CD14-positive monocyte (primary cell): ENCODE data around the gene CFHR2. TPM values are rescaled to one million over a fixed set of nuclear protein-coding genes. Genes with fewer than 3 reads are reported as not detected.
"Not testable (repeated sequence)": the region's sequence is repeated elsewhere in the genome, so short reads cannot be mapped to it uniquely, and the experiment has no call there.

Source experiments
- DNase-seq, 3 donors: peaks; one replicate each; pipeline ENCODE4 v3.0.0-alpha.2; 2011 to 2022
- H2AFZ ChIP-seq: 2 replicates; pipeline ENCODE4 v1.6.0; 2012; ENCODE audit warnings: mild to moderate bottlenecking, low read depth, low read length, inconsistent platforms; ENCODE audit not compliant: insufficient read depth, poor library complexity, severe bottlenecking
- H3K27ac ChIP-seq, 2 donors: 1 replicate in 1 of 2; 2 replicates in 1 of 2; pipeline ENCODE4 v1.5.1; 2012 to 2013; ENCODE audit warnings: low read length in 2 of 2, control low read depth in 1 of 2, inconsistent platforms in 1 of 2, low read depth in 1 of 2, mild to moderate bottlenecking in 1 of 2
- H3K27me3 ChIP-seq, 2 donors: one replicate each; pipeline versions ENCODE4 v1.6.0 to v1.6.1; 2011 to 2013; ENCODE audit warnings: low read length in 2 of 2; ENCODE audit not compliant: control insufficient read depth in 2 of 2, insufficient read depth in 2 of 2
- H3K36me3 ChIP-seq, 2 donors: replicated peaks in 1 of 2; 1 replicate in 1 of 2; 2 replicates in 1 of 2; pipeline versions ENCODE4 v1.5.1 to v1.6.1; 2012 to 2013; ENCODE audit warnings: low read length in 2 of 2, control low read depth in 1 of 2, inconsistent platforms in 1 of 2, mild to moderate bottlenecking in 1 of 2; ENCODE audit not compliant: insufficient read depth in 2 of 2, control insufficient read depth in 1 of 2
- H3K4me1 ChIP-seq, 2 donors: 1 replicate in 1 of 2; 2 replicates in 1 of 2; pipeline versions ENCODE4 v1.5.1 to v1.6.1; 2012 to 2013; ENCODE audit warnings: low read length in 2 of 2, control low read depth in 1 of 2, inconsistent platforms in 1 of 2, mild to moderate bottlenecking in 1 of 2, moderate library complexity in 1 of 2; ENCODE audit not compliant: insufficient read depth in 2 of 2, control insufficient read depth in 1 of 2
- H3K4me2 ChIP-seq: replicated peaks from 2 replicates; pipeline ENCODE3; 2012; ENCODE audit warnings: low read length, moderate library complexity, mild to moderate bottlenecking; ENCODE audit not compliant: poor library complexity, severe bottlenecking; ENCODE audit errors: extremely low read depth
- H3K4me3 ChIP-seq, 3 experiments: fragments of 200-600 bp in 1 of 3; sonication (generic) in 1 of 3; replicated peaks in 1 of 3; 1 replicate in 2 of 3; 2 replicates in 1 of 3; pipeline ENCODE4 v1.5.1; 2011 to 2013; ENCODE audit warnings: low read length in 3 of 3, mild to moderate bottlenecking in 3 of 3, control low read depth in 2 of 3, low read depth in 2 of 3, inconsistent platforms in 1 of 3, moderate library complexity in 1 of 3
- H3K79me2 ChIP-seq: 2 replicates; pipeline ENCODE4 v1.6.0; 2012; ENCODE audit warnings: mild to moderate bottlenecking, control low read depth, inconsistent platforms, low read length, moderate library complexity; ENCODE audit not compliant: insufficient read depth
- H3K9ac ChIP-seq: 2 replicates; pipeline ENCODE4 v1.6.0; 2017; ENCODE audit warnings: low read length, mild to moderate bottlenecking; ENCODE audit not compliant: insufficient read depth, poor library complexity, severe bottlenecking
- H3K9me3 ChIP-seq, 2 donors: replicated peaks in 1 of 2; 1 replicate in 1 of 2; 2 replicates in 1 of 2; pipeline versions ENCODE4 v1.5.1 to v1.6.1; 2012 to 2013; ENCODE audit warnings: low read length in 2 of 2, control low read depth in 1 of 2; ENCODE audit not compliant: control insufficient read depth in 1 of 2, insufficient read depth in 1 of 2
- H4K20me1 ChIP-seq: 2 replicates; pipeline ENCODE4 v1.6.0; 2012; ENCODE audit warnings: mild to moderate bottlenecking, low read length, control low read depth, moderate library complexity; ENCODE audit not compliant: insufficient read depth
- H3K27ac Mint-ChIP-seq, 7 donors: one replicate each; pipeline ENCODE4 v1.8.0; 2020; ENCODE audit warnings: mild to moderate bottlenecking in 7 of 7, mixed read lengths in 7 of 7, moderate library complexity in 6 of 7, inconsistent platforms in 2 of 7
- H3K27me3 Mint-ChIP-seq, 3 donors: one replicate each; pipeline ENCODE4 v1.8.0; 2021 to 2022; ENCODE audit warnings: low read depth in 3 of 3, mild to moderate bottlenecking in 3 of 3, mixed read lengths in 3 of 3, moderate library complexity in 3 of 3, inconsistent platforms in 1 of 3
- H3K36me3 Mint-ChIP-seq, 2 donors: one replicate each; pipeline ENCODE4 v1.8.0; 2020; ENCODE audit warnings: mixed read lengths in 2 of 2, inconsistent platforms in 1 of 2, mild to moderate bottlenecking in 1 of 2
- H3K4me1 Mint-ChIP-seq: one replicate; pipeline ENCODE4 v1.8.0; 2020; ENCODE audit warnings: mild to moderate bottlenecking, mixed read lengths
- H3K4me3 Mint-ChIP-seq, 2 donors: one replicate each; pipeline ENCODE4 v1.8.0; 2020; ENCODE audit warnings: mild to moderate bottlenecking in 2 of 2, mixed read lengths in 2 of 2, moderate library complexity in 1 of 2
- H3K9me3 Mint-ChIP-seq, 7 donors: one replicate each; pipeline ENCODE4 v1.8.0; 2020 to 2022; ENCODE audit warnings: mixed read lengths in 7 of 7, mild to moderate bottlenecking in 6 of 7, moderate library complexity in 6 of 7, inconsistent platforms in 2 of 7
- CTCF ChIP-seq: fragments of 200-600 bp; IDR thresholded peaks from one replicate; pipeline ENCODE4 v1.8.0; 2022; ENCODE audit warnings: antibody characterized with exemption, mild to moderate bottlenecking
- whole genome bisulfite sequencing: methylation state at CpG from one replicate; pipeline ENCODE4 v1.1.5; 2013; ENCODE audit warnings: missing lambda C conversion rate; ENCODE audit not compliant: insufficient coverage; 5-methylcytosine and 5-hydroxymethylcytosine counted together
- intact Hi-C, 2 donors: fragments of 100-400 bp; cut with micrococcal nuclease; formaldehyde crosslinking; loops; one replicate each; pipeline versions ENCODE4 v1.15.0 to v1.15.1; 2023
- polyA plus RNA-seq, 3 donors: library from polyadenylated mRNA; depleted of rRNA in 1 of 3; unstranded in 2 of 3; stranded (reverse) in 1 of 3; fragments of 300-500 nt in 2 of 3; fragments of >200 nt in 1 of 3; fragmentation: Illumina TruSeq in 2 of 3; gene quantifications; 1 replicate in 2 of 3; 2 replicates in 1 of 3; pipeline ENCODE4 v1.2.3, GENCODE V29; 2012 to 2021

CFHR2 gene
- polyA plus RNA-seq, 3 donors, result not detected

- DNase-seq, H3K4me1 Mint-ChIP-seq, H3K4me2 ChIP-seq, H3K9me3 ChIP-seq, H3K4me3 ChIP-seq, H3K36me3 Mint-ChIP-seq, H3K27me3 Mint-ChIP-seq, intact Hi-C loops, H3K79me2 ChIP-seq, H3K27me3 ChIP-seq, H3K27ac Mint-ChIP-seq, H4K20me1 ChIP-seq, H3K4me3 Mint-ChIP-seq, H3K36me3 ChIP-seq, H3K9ac ChIP-seq, H3K27ac ChIP-seq, H2AFZ ChIP-seq, H3K4me1 ChIP-seq: not testable (repeated sequence)
- 66% methylated on average over 3 of the region's 11 CpGs for WGBS
- H3K9me3 Mint-ChIP-seq, result peaks cover 0 to 16% (median 11%) of the 10 kb centered on the region in 7 donors
These were observed 48.5 kb downstream of the CFHR2 start for GRCh38 chr1:196991919-196992651.

GRCh38 chr1:196993916-196994315, 50.4 kb downstream of the CFHR2 start:
- Histone ChIP-seq H3K36me3 (no peaks in the 10 kb centered on the region), H4K20me1 (no peaks in the 10 kb centered on the region), H3K79me2 (no peaks in the 10 kb centered on the region), H3K9me3 (peaks cover 0 to 3% of the 10 kb centered on the region in 2 donors), H3K4me2 (no peak overlapping the region), H3K27me3 (no peaks in the 10 kb centered on the region), H3K9ac (no peak overlapping the region), H3K27ac (no peak overlapping the region), H3K4me3 (no peak overlapping the region), H3K4me1 (no peaks in the 10 kb centered on the region), H2AFZ (no peak overlapping the region)
- Mint-ChIP-seq H3K4me1 (no peaks in the 10 kb centered on the region), H3K27me3 (peaks cover 0 to 2% (median 0%) of the 10 kb centered on the region in 3 donors), H3K4me3 (no peak overlapping the region), H3K27ac (no peak overlapping the region), H3K36me3 (no peaks in the 10 kb centered on the region), H3K9me3 (peaks cover 0 to 16% (median 8%) of the 10 kb centered on the region in 7 donors)
- no peak for DNase-seq
- no CpG with 5 or more reads among the region's 2 CpGs for WGBS
- no peak for TF ChIP-seq CTCF
- intact Hi-C loops, result no loop called here
